Measurements from ENCODE around the gene TAGLN2. TPM values are rescaled to one million over a fixed set of nuclear protein-coding genes. Genes with fewer than 3 reads are reported as not detected.

TAGLN2 gene
- total and polyA plus RNA-seq, 10 of the 15 experiments (the other 5 are each of a cell fraction or from before 2014, with no cell fraction given) = 155 to 611 (median 363) TPM

GRCh38 chr1:159923203-159924024 lies 1.9 kb downstream of the TAGLN2 start:
- ChIA-PET POLR2A (interaction anchor here (1.1 to 5.2 kb wide), 8 partner anchors 10 to 846 kb away, joined by 3 to 25 read pairs (median 6); partner anchors contain the start of genes AIM2, DCAF8 and PIGM), CTCF (interaction anchor here (0.8 to 22.4 kb wide), 12 partner anchors 12 to 455 kb away, joined by 3 to 422 read pairs (median 10); no protein-coding TSS in a partner anchor), SMC1A (ENCODE audit: uncharacterized antibody, unreplicated experiment) (interaction anchor here (0.5 to 8.1 kb wide), 10 partner anchors 7 to 125 kb away, joined by 3 to 83 read pairs (median 4); no protein-coding TSS in a partner anchor), RAD21 (ENCODE audit: unreplicated experiment) (interaction anchor here (0.6 to 7.5 kb wide), 12 partner anchors 9 to 1302 kb away, joined by 3 to 94 read pairs (median 4); partner anchors contain the start of genes AIM2, DCAF8, IGSF8 and IGSF9)
- no peaks in the 10 kb centered on the region for H4K20me1 ChIP-seq (ENCODE audit: control insufficient read depth, insufficient read depth)
- H3K36me3 ChIP-seq (ENCODE audit: control insufficient read depth in 2 of 2, insufficient read depth in 2 of 2, low read length in 1 of 2) = peaks cover 8 to 20% of the 10 kb centered on the region in 2 experiments; a peak in 3 of 4 replicates
- H3K9me3 ChIP-seq (replicated peaks; ENCODE audit: control insufficient read depth, insufficient read depth, low read length) = no peaks in the 10 kb centered on the region
- peak overlapping the region; percentile 68 for H3K4me2 ChIP-seq (ENCODE audit: control insufficient read depth, insufficient read depth)
- peak overlapping the region; percentile 82 for H3K4me3 ChIP-seq
- intact Hi-C loops (cut with micrococcal nuclease; ENCODE audit: unreplicated experiment) = loop anchor here (10.0 kb wide), 1 partner anchor 849 kb away; the partner anchor contains the start of gene AIM2
- in situ Hi-C loops (cut with MboI) = no loop called here
- H3K27me3 ChIP-seq (replicated peaks in 1 of 2; ENCODE audit: control insufficient read depth in 2 of 2, insufficient read depth in 2 of 2, low read length in 1 of 2) = no peaks in the 10 kb centered on the region
- H3K27ac ChIP-seq (ENCODE audit: control insufficient read depth, insufficient read depth) = peak overlapping the region; percentile 82
- BruUV-seq (replicated peaks) = no TSS peak
- ATAC-seq = peak; percentile 52
- peak; percentile 68 for DNase-seq (ENCODE audit: low read depth, low spot score)
- peak; percentile 65 for FAIRE-seq
- no peak overlapping the region for H2AFZ ChIP-seq (ENCODE audit: control insufficient read depth, low read depth, low read length)
- H3K4me1 ChIP-seq (ENCODE audit: control insufficient read depth, insufficient read depth, low read length) = peaks cover 32% of the 10 kb centered on the region
- peaks cover 61% of the 10 kb centered on the region for H3K79me2 ChIP-seq (ENCODE audit: control insufficient read depth, insufficient read depth, low read length)
- peak overlapping the region; percentile 84 for H3K9ac ChIP-seq (ENCODE audit: control insufficient read depth, insufficient read depth, low read length)
- 3% methylated on average over 20 of the region's 20 CpGs for WGBS (ENCODE audit: insufficient coverage, insufficient replicate concordance, low lambda C conversion rate, missing lambda C conversion rate)
- TF ChIP-seq RCOR1 (conservative IDR thresholded peaks at IDR 0.05; ENCODE audit: low read depth, low read length) = no peak
- no peak for TF ChIP-seq SREBF2 (IDR thresholded peaks at IDR 0.05; ENCODE audit: low read length)
- peak; percentile 93 for TF ChIP-seq HDGF (IDR thresholded peaks at IDR 0.05)
- no peak for TF ChIP-seq JUND (IDR thresholded peaks at IDR 0.05; ENCODE audit: low read depth, low read length)
- TF ChIP-seq, protein P1, sequence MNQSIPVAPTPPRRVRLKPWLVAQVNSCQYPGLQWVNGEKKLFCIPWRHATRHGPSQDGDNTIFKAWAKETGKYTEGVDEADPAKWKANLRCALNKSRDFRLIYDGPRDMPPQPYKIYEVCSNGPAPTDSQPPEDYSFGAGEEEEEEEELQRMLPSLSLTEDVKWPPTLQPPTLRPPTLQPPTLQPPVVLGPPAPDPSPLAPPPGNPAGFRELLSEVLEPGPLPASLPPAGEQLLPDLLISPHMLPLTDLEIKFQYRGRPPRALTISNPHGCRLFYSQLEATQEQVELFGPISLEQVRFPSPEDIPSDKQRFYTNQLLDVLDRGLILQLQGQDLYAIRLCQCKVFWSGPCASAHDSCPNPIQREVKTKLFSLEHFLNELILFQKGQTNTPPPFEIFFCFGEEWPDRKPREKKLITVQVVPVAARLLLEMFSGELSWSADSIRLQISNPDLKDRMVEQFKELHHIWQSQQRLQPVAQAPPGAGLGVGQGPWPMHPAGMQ (IDR thresholded peaks at IDR 0.05; ENCODE audit: borderline replicate concordance) = no peak
- no peak for TF ChIP-seq ZNF384 (IDR thresholded peaks at IDR 0.05; ENCODE audit: borderline replicate concordance, low read depth, low read length)
- TF ChIP-seq MXI1 (IDR thresholded peaks at IDR 0.05; ENCODE audit: low read depth, low read length) = peak; percentile 89
- TF ChIP-seq NR2C2 (IDR thresholded peaks at IDR 0.05; ENCODE audit: borderline replicate concordance, control insufficient read depth, insufficient read length, low read depth) = no peak
- TF ChIP-seq ESRRA (IDR thresholded peaks at IDR 0.05; ENCODE audit: low read length) = no peak
- peak; percentile 85 for TF ChIP-seq BCL11A (IDR thresholded peaks at IDR 0.05; ENCODE audit: low read depth, low read length)
- TF ChIP-seq FOXM1 (IDR thresholded peaks at IDR 0.05; ENCODE audit: low read depth, low read length) = peak; percentile 52
- TF ChIP-seq, protein P2, sequence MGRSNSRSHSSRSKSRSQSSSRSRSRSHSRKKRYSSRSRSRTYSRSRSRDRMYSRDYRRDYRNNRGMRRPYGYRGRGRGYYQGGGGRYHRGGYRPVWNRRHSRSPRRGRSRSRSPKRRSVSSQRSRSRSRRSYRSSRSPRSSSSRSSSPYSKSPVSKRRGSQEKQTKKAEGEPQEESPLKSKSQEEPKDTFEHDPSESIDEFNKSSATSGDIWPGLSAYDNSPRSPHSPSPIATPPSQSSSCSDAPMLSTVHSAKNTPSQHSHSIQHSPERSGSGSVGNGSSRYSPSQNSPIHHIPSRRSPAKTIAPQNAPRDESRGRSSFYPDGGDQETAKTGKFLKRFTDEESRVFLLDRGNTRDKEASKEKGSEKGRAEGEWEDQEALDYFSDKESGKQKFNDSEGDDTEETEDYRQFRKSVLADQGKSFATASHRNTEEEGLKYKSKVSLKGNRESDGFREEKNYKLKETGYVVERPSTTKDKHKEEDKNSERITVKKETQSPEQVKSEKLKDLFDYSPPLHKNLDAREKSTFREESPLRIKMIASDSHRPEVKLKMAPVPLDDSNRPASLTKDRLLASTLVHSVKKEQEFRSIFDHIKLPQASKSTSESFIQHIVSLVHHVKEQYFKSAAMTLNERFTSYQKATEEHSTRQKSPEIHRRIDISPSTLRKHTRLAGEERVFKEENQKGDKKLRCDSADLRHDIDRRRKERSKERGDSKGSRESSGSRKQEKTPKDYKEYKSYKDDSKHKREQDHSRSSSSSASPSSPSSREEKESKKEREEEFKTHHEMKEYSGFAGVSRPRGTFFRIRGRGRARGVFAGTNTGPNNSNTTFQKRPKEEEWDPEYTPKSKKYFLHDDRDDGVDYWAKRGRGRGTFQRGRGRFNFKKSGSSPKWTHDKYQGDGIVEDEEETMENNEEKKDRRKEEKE (IDR thresholded peaks at IDR 0.05) = no peak
- no peak for TF ChIP-seq ZNF217 (IDR thresholded peaks at IDR 0.05)
- TF ChIP-seq BHLHE40 (IDR thresholded peaks at IDR 0.05; ENCODE audit: borderline replicate concordance in 1 of 2, low read depth in 2 of 2, low read length in 1 of 2) = peak; percentile 93 to 96
- TF ChIP-seq KLF5 (IDR thresholded peaks at IDR 0.05; ENCODE audit: partially characterized antibody) = peak; percentile 71
- peak; percentile 86 for TF ChIP-seq ATF7 (IDR thresholded peaks at IDR 0.05; ENCODE audit: low read depth)
- peak; percentile 69 for TF ChIP-seq IRF4 (IDR thresholded peaks at IDR 0.05; ENCODE audit: low read depth, low read length)
- TF ChIP-seq MTA3 (IDR thresholded peaks at IDR 0.05; ENCODE audit: borderline replicate concordance, low read length) = 0 out of 2 replicates have a peak, but pooled peaks have one; percentile 11
- no peak for TF ChIP-seq YBX1 (IDR thresholded peaks at IDR 0.05)
- peak; percentile 90 for TF ChIP-seq SMAD1 (IDR thresholded peaks at IDR 0.05; ENCODE audit: low read depth, partially characterized antibody)

All from GM12878 (cell line).